ENCODE results near the gene IGSF9.

IGSF9 gene

GRCh38 chr1:159936273-159936904 lies 9.0 kb downstream of the IGSF9 start:
- TF ChIP-seq GATA1 (IDR thresholded peaks at IDR 0.05; ENCODE audit: low read depth, low read length) (no peak), POLR2A (IDR thresholded peaks at IDR 0.05; ENCODE audit: low read length) (no peak)
- peak; percentile 70 to 86 for DNase-seq

DNA sequence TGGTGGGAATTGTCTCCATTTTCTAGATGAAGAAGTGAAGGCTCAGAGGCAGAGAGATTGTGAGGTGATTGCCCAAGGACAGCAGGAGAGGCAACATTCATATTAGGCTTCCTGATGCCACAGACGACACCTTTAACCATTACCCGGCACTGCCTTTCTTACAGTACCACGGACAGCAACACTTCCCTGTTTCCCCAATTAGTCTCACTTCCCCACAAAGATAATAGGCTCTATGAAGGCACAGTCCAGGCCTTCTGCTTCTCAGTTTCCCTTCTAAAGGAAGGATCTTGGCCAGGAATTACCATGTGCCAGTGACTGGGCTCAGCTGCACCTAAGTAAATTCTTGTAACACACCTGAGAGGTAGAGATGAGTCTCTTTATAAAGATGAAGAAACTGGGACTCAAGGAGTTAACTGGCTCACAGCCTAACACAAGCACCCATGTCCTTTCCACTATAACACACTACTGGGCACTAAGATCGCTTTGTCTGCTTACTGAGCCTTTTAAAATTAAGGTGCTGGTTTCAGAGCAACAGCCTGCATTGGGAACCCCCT lies 9.6 kb downstream of the IGSF9 start:
- TF ChIP-seq GATA1 (IDR thresholded peaks at IDR 0.05; ENCODE audit: low read depth, low read length) (no peak), POLR2A (IDR thresholded peaks at IDR 0.05; ENCODE audit: low read length) (no peak)

GRCh38 chr1:159935305-159935704 lies 10.1 kb downstream of the IGSF9 start:
- no peak for DNase-seq
- no peak for TF ChIP-seq GATA1 (IDR thresholded peaks at IDR 0.05; ENCODE audit: low read depth, low read length)
- no peak for TF ChIP-seq POLR2A (IDR thresholded peaks at IDR 0.05; ENCODE audit: low read length)

More for the DNA sequence above, 9.6 kb downstream of the IGSF9 start:
- DNase-seq, result no peak

GRCh38 chr1:159934136-159935039 lies 11.0 kb downstream of the IGSF9 start:
- no peak for DNase-seq
- TF ChIP-seq POLR2A (IDR thresholded peaks at IDR 0.05; ENCODE audit: low read length), result no peak
- no peak for TF ChIP-seq GATA1 (IDR thresholded peaks at IDR 0.05; ENCODE audit: low read depth, low read length)

- DNase-seq, result no peak
- TF ChIP-seq GATA1 (IDR thresholded peaks at IDR 0.05; ENCODE audit: low read depth, low read length) (no peak), POLR2A (IDR thresholded peaks at IDR 0.05; ENCODE audit: low read length) (no peak)
These were observed 12.1 kb downstream of the IGSF9 start for GRCh38 chr1:159933347-159933746.

DNA sequence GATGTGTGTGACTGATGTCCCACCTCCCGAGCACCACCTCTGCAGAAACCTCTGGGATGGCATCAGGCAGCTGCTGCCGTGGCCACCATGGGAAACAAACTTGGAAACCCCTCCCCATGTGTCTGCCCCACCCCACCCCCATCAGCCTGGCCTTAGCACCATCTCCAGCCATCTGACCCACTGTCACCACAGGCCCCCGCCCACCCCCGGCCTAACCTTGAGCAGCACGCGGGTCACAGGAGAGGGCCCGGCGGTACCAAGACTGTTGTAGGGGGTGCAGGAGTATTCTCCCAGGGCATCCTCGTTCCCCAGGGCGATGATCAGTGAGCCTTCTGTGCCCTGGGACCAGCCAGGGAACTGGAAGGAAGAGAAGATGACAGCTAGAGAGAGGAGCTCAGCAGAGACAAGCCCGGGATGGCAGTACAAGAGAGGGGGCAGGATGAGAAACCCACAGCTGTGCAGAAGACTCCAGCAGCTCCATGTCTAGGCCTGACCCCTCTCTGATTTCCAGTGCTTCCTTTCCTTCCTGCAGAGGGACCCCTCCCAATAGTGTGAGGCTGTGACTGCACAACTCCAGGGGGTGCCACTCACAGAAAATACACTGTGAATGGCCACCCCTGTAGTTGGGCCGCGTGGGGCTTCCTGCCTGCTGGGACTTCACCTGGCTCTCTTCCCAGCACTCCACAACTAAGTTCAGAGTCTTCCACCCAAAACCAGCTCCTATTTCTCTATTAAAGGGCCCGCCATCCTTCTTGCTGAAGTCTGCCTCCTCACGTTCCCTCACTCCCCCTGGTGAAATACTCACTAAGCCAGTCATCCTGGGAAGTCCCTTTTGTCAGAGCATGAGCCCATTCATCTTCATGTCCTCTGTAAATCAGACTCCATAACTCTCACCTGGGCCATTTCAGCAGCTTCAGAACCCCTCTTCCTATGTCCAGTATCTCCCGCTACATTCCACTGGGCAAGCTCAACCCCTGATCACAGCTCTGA lies 12.8 kb downstream of the IGSF9 start:
- TF ChIP-seq POLR2A (IDR thresholded peaks at IDR 0.05; ENCODE audit: low read length) (no peak), GATA1 (IDR thresholded peaks at IDR 0.05; ENCODE audit: low read depth, low read length) (no peak)
- no peak for DNase-seq

GRCh38 chr1:159931795-159932173 lies 13.6 kb downstream of the IGSF9 start:
- DNase-seq, result no peak
- TF ChIP-seq POLR2A (IDR thresholded peaks at IDR 0.05; ENCODE audit: low read length) (no peak), GATA1 (IDR thresholded peaks at IDR 0.05; ENCODE audit: low read depth, low read length) (no peak)

DNA sequence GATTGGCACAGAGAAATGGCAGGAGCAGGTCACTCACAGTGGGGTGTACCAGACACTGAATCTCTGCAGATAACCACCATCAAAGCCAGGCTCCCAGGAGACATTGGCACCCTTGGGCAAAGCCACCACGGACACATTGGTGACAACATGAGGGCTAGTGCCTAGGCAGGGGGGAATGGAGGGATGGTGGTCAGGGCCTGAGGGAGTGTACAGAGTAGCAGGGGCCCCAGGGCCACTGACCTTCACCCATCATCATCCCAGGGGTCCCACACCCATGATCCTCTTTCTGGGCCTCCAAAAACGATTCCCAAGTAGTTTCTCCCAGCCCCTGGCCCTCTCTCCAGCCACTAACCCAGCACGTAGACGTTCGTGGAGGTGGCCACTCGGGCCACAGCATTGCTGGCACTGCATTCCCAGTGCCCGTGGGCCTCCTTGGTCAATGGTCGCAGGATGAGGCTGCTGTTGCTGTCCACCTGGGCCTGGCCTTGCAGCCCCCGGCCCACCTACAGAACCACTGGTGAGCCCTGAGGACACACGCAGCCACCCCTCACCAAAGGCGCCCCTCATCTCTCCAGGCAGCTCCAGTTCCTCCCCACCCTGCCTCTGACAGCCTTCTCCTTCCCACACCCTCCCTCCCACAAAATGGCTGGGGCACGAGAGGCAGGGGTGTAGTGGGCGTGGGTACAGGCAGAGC lies 14.2 kb downstream of the IGSF9 start:
- no peak for DNase-seq
- no peak for TF ChIP-seq POLR2A (IDR thresholded peaks at IDR 0.05; ENCODE audit: low read length)
- TF ChIP-seq GATA1 (IDR thresholded peaks at IDR 0.05; ENCODE audit: low read depth, low read length), result no peak

DNA sequence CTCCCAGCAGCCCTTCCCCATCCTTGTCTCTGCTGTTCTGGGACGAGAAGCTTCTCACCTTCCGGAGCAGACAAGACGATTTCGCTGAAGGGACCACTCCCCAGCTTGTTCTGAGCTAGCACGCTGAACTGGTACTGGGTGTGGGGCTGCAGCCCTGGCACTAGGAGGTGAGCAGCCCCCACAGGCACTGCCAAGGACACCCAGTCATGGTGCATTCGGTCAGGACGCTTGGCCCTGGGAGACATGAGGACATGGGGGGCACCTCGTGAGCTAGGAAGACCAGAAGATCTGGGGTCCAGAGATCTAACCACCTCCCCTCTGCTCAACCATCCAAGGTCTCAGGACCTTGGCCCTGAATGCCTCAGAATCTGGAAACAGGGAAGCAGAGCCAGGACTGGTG lies 14.8 kb downstream of the IGSF9 start:
- DNase-seq, result no peak
- TF ChIP-seq POLR2A (IDR thresholded peaks at IDR 0.05; ENCODE audit: low read length) (no peak), GATA1 (IDR thresholded peaks at IDR 0.05; ENCODE audit: low read depth, low read length) (no peak)

- no peak for DNase-seq
- TF ChIP-seq POLR2A (IDR thresholded peaks at IDR 0.05; ENCODE audit: low read length), result no peak
- TF ChIP-seq GATA1 (IDR thresholded peaks at IDR 0.05; ENCODE audit: low read depth, low read length), result no peak
These were observed 15.2 kb downstream of the IGSF9 start for GRCh38 chr1:159930216-159930615.

- TF ChIP-seq POLR2A (IDR thresholded peaks at IDR 0.05; ENCODE audit: low read length), result no peak
- no peak for TF ChIP-seq GATA1 (IDR thresholded peaks at IDR 0.05; ENCODE audit: low read depth, low read length)
- no peak for DNase-seq
These were observed 16.0 kb downstream of the IGSF9 start for GRCh38 chr1:159929155-159930051.

- no peak for DNase-seq
- TF ChIP-seq GATA1 (IDR thresholded peaks at IDR 0.05; ENCODE audit: low read depth, low read length) (no peak), POLR2A (IDR thresholded peaks at IDR 0.05; ENCODE audit: low read length) (no peak)
These were observed 16.8 kb downstream of the IGSF9 start for GRCh38 chr1:159928491-159929050.
